Chondrocyte (in vitro differentiated cells): ENCODE results near the gene PNPLA8. TPM values are rescaled to one million over a fixed set of nuclear protein-coding genes. Genes with fewer than 3 reads are reported as not detected.

Experiments
- DNase-seq: peaks from one replicate; pipeline ENCODE4 v3.0.0; 2021; ENCODE audit warnings: mixed read lengths, low spot score
- H3K27ac Mint-ChIP-seq: one replicate; pipeline ENCODE4 v1.8.0; 2021; ENCODE audit warnings: mild to moderate bottlenecking, moderate library complexity, mixed read lengths; ENCODE audit not compliant: unreplicated experiment
- H3K27me3 Mint-ChIP-seq: 2 replicates; pipeline ENCODE4 v1.8.0; 2021; ENCODE audit warnings: low read depth, mixed read lengths
- H3K36me3 Mint-ChIP-seq: 2 replicates; pipeline ENCODE4 v1.8.0; 2021; ENCODE audit warnings: low read depth, mixed read lengths
- H3K4me1 Mint-ChIP-seq: 2 replicates; pipeline ENCODE4 v1.8.0; 2021; ENCODE audit warnings: low read depth, mild to moderate bottlenecking, mixed read lengths
- H3K4me3 Mint-ChIP-seq: one replicate; pipeline ENCODE4 v1.8.0; 2021; ENCODE audit warnings: mild to moderate bottlenecking, moderate library complexity, mixed read lengths; ENCODE audit not compliant: unreplicated experiment
- H3K9me3 Mint-ChIP-seq: 2 replicates; pipeline ENCODE4 v1.8.0; 2021; ENCODE audit warnings: low read depth, mixed read lengths
- CTCF ChIP-seq: fragments of 200-600 bp; sonication (generic); IDR thresholded peaks from 2 replicates; pipeline ENCODE4 v1.5.0; 2021; ENCODE audit warnings: antibody characterized with exemption, mild to moderate bottlenecking, moderate library complexity
- total RNA-seq: library from RNA; stranded (reverse); gene quantifications from 3 replicates; pipeline ENCODE4 v1.2.1, GENCODE V29; 2021

The PNPLA8 gene
- total RNA-seq, 1 donor from 2014 or later = 26.8 TPM

GRCh38 chr7:108430664-108431063 lies 95.3 kb downstream of the PNPLA8 start:
- Mint-ChIP-seq H3K36me3 (peaks cover 4% of the 10 kb centered on the region), H3K27ac (no peak overlapping the region), H3K9me3 (no peaks in the 10 kb centered on the region), H3K4me3 (no peak overlapping the region), H3K27me3 (no peaks in the 10 kb centered on the region), H3K4me1 (peaks cover 3% of the 10 kb centered on the region)
- no peak for TF ChIP-seq CTCF
- DNase-seq = no peak

GRCh38 chr7:108427766-108428165 lies 98.2 kb downstream of the PNPLA8 start:
- H3K36me3 Mint-ChIP-seq = peaks cover 1% of the 10 kb centered on the region
- no peaks in the 10 kb centered on the region for H3K4me1 Mint-ChIP-seq
- DNase-seq = no peak
- H3K4me3 Mint-ChIP-seq = no peak overlapping the region
- no peaks in the 10 kb centered on the region for H3K27me3 Mint-ChIP-seq
- TF ChIP-seq CTCF = no peak
- no peaks in the 10 kb centered on the region for H3K9me3 Mint-ChIP-seq
- no peak overlapping the region for H3K27ac Mint-ChIP-seq

DNA sequence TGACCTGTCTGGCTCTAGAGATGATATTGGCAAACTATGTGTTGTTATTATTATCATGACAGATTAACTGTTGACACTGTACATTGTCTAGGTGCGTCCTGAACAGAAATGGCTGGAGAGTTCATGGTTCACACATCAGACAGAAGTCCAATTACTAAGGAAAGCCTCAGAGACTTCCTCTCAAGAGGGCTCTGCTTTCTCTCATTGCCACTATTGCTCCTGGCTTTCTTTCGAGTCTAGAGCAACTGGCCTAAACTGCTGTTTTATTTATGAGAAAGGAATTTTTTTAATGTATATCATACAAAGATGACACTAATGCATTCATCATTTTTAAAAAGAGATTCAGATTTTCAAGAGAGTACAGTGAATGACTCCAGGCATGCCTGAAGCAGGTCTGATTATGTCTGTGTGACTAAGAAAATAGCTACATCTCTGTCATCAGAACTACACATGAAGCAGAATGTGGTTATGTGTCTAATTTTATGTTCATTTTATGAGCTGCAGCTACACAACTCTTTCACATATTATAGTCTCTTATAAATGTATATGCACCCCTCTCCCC lies 100.1 kb downstream of the PNPLA8 start:
- Mint-ChIP-seq H3K36me3 (no peaks in the 10 kb centered on the region), H3K27me3 (no peaks in the 10 kb centered on the region), H3K9me3 (no peaks in the 10 kb centered on the region), H3K27ac (no peak overlapping the region), H3K4me3 (no peak overlapping the region), H3K4me1 (peaks cover 13% of the 10 kb centered on the region)
- no peak for TF ChIP-seq CTCF
- no peak for DNase-seq

GRCh38 chr7:108424013-108424412 lies 101.9 kb downstream of the PNPLA8 start:
- no peak overlapping the region for H3K27ac Mint-ChIP-seq
- no peaks in the 10 kb centered on the region for H3K36me3 Mint-ChIP-seq
- no peak for TF ChIP-seq CTCF
- peaks cover 30% of the 10 kb centered on the region for H3K4me1 Mint-ChIP-seq
- no peaks in the 10 kb centered on the region for H3K9me3 Mint-ChIP-seq
- H3K27me3 Mint-ChIP-seq = no peaks in the 10 kb centered on the region
- no peak overlapping the region for H3K4me3 Mint-ChIP-seq
- no peak for DNase-seq

- H3K27ac Mint-ChIP-seq = no peak overlapping the region
Measured at GRCh38 chr7:108423089-108423989, 102.6 kb downstream of the PNPLA8 start.

More at GRCh38 chr7:108423089-108423989, 102.6 kb downstream of the PNPLA8 start:
- DNase-seq = no peak
- Mint-ChIP-seq H3K27me3 (no peaks in the 10 kb centered on the region), H3K9me3 (no peaks in the 10 kb centered on the region), H3K36me3 (no peaks in the 10 kb centered on the region), H3K4me1 (peaks cover 33% of the 10 kb centered on the region), H3K4me3 (no peak overlapping the region)
- TF ChIP-seq CTCF = no peak
